Mammary epithelial cell (primary cell): Measurements from ENCODE around the gene YWHAE.

Source experiments
- EZH2 ChIP-seq: IDR thresholded peaks from 2 replicates; pipeline ENCODE4 v1.6.1; 2012; ENCODE audit warnings: low read length, inconsistent platforms, borderline replicate concordance
- TF ChIP-seq, protein P1 (sequence below), 2 donors: IDR thresholded peaks in 1 of 2; conservative IDR thresholded peaks in 1 of 2; 2 replicates each; pipeline ENCODE4 v1.5.1; 2011 to 2012; ENCODE audit warnings: inconsistent platforms in 2 of 2, low read length in 2 of 2, mild to moderate bottlenecking in 2 of 2, control low read depth in 1 of 2, low read depth in 1 of 2; ENCODE audit not compliant: insufficient read depth in 1 of 2; ENCODE audit errors: extremely low read depth in 1 of 2

DNA sequence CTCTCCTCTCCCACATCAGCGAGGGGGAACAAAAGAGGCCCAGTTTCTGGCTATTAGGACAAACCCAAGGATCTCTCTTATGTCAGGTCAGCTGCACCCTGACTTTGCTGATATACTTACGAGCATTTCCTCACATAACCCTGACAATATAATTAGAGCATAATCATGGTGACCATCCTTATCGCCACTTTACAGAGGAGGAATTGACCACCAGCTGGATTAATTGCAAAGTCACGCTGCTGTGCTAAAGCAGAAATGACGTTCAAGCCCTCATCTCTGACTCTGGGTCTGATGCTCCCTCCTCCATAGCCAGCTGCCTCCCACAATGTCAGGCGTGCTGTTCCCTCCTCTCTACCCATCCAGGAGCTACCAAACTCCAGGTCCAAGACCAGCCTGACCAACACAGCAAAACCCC lies 78.0 kb downstream of the YWHAE start:
- TF ChIP-seq, protein P1, sequence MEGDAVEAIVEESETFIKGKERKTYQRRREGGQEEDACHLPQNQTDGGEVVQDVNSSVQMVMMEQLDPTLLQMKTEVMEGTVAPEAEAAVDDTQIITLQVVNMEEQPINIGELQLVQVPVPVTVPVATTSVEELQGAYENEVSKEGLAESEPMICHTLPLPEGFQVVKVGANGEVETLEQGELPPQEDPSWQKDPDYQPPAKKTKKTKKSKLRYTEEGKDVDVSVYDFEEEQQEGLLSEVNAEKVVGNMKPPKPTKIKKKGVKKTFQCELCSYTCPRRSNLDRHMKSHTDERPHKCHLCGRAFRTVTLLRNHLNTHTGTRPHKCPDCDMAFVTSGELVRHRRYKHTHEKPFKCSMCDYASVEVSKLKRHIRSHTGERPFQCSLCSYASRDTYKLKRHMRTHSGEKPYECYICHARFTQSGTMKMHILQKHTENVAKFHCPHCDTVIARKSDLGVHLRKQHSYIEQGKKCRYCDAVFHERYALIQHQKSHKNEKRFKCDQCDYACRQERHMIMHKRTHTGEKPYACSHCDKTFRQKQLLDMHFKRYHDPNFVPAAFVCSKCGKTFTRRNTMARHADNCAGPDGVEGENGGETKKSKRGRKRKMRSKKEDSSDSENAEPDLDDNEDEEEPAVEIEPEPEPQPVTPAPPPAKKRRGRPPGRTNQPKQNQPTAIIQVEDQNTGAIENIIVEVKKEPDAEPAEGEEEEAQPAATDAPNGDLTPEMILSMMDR (conservative IDR thresholded peaks at IDR 0.05 in 1 of 2, IDR thresholded peaks at IDR 0.05 in 1 of 2; ENCODE audit: extremely low read depth in 1 of 2, insufficient read depth in 1 of 2, low read depth in 1 of 2, low read length in 2 of 2) = no peak
- TF ChIP-seq EZH2 = no peak
